ENCODE data around the gene ZNF226.

GRCh38 chr19:44196772-44197171 is 31.9 kb downstream of the ZNF226 start:
- TF ChIP-seq, protein P1, sequence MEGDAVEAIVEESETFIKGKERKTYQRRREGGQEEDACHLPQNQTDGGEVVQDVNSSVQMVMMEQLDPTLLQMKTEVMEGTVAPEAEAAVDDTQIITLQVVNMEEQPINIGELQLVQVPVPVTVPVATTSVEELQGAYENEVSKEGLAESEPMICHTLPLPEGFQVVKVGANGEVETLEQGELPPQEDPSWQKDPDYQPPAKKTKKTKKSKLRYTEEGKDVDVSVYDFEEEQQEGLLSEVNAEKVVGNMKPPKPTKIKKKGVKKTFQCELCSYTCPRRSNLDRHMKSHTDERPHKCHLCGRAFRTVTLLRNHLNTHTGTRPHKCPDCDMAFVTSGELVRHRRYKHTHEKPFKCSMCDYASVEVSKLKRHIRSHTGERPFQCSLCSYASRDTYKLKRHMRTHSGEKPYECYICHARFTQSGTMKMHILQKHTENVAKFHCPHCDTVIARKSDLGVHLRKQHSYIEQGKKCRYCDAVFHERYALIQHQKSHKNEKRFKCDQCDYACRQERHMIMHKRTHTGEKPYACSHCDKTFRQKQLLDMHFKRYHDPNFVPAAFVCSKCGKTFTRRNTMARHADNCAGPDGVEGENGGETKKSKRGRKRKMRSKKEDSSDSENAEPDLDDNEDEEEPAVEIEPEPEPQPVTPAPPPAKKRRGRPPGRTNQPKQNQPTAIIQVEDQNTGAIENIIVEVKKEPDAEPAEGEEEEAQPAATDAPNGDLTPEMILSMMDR (conservative IDR thresholded peaks at IDR 0.05), result no peak
- TF ChIP-seq ZFX (IDR thresholded peaks at IDR 0.05), result no peak
